ENCODE data around the gene MCM9. TPM values are rescaled to one million over a fixed set of nuclear protein-coding genes. Genes with fewer than 3 reads are reported as not detected.
"Not testable (repeated sequence)": the region's sequence is repeated elsewhere in the genome, so short reads cannot be mapped to it uniquely, and the experiment has no call there.

MCM9 gene
- total RNA-seq, 1 donor from 2014 or later, result 6.8 TPM

- intact Hi-C loops (cut with DNase I), result no loop called here
These were observed 62.2 kb downstream of the MCM9 start for GRCh38 chr6:118872726-118873125.

DNA sequence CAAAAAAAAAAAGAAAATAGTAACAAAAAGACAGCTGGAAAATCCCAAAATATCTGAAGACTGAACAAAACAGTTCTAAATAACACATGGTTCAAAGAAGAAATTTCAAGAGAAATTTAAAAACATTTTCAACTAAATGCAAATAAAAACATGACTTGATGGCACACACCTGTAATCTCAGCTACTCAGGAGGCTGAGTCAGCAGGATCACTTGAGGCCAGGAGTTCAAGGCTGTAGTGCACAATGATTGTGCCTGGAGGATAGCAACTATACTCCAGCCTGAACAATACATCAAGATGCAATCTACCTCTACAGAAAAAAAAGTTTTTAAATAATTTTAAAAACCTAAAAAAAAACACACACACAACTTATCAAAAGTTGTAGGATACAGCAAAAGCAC is 62.6 kb downstream of the MCM9 start:
- intact Hi-C loops (cut with DNase I), result no loop called here
- no peak for DNase-seq (ENCODE audit: low spot score)

More at GRCh38 chr6:118872726-118873125, 62.2 kb downstream of the MCM9 start:
- no peak for DNase-seq (ENCODE audit: low spot score)

DNA sequence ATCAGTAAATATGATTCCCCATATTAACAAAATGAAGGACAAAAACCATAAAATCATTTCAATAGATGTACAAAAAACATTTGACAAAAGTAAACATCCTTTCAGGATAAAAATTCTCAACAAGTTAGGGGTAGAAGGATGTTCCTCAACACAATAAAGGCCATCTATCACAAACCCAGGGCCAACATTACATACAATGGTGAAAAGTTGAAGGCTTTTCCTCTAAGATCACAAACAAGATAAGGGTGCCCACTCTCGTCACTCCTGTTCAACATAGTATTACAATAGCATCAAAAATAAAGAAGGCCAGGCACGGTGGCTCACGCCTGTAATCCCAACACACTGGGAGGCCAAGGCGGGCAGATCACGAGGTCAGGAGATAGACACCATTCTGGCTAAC is 63.6 kb downstream of the MCM9 start:
- DNase-seq (ENCODE audit: low spot score), result no peak
- intact Hi-C loops (cut with DNase I), result no loop called here

- DNase-seq (ENCODE audit: low spot score), result no peak
- intact Hi-C loops (cut with DNase I), result no loop called here
These were observed 64.9 kb downstream of the MCM9 start for GRCh38 chr6:118869894-118870589.

- intact Hi-C loops (cut with DNase I), result no loop called here
- no peak for DNase-seq (ENCODE audit: low spot score)
These were observed 65.6 kb downstream of the MCM9 start for GRCh38 chr6:118869350-118869749.

GRCh38 chr6:118868901-118869300 is 66.1 kb downstream of the MCM9 start:
- intact Hi-C loops (cut with DNase I); DNase-seq (ENCODE audit: low spot score): not testable (repeated sequence)

DNA sequence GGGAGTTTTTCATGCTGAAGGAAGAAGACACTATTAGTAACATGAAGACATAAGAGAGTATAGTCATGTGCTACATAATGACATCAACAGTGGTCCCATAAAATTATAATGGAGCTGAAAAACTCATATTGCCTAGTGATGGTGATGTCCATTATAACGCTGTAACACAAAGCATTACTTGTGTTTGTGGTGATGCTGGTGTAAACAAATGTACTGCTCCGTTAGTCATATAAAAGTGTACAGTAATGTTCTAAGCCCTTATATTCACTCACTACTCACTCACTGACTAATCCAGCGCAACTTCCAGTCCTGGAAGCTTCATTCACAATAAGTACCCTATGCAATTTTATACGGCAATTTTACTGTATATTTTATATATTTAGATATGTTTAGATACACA is 67.8 kb downstream of the MCM9 start:
- intact Hi-C loops (cut with DNase I), result no loop called here
- DNase-seq (ENCODE audit: low spot score), result no peak

DNA sequence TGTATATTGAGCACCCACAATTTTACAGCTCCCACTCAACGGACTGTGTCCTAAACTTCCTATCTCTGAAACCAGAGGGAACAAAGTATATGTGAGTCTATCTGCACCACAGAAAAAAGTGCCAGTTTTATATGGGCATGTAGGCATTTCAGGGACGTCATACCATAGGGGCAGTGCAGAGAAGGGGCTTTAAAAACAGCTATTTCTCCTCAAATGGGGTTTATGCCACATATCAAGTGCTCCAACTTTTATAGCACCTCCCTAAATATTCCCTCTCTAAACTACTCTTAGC is 69.9 kb downstream of the MCM9 start:
- no peak for DNase-seq (ENCODE audit: low spot score)
- intact Hi-C loops (cut with DNase I), result no loop called here

DNA sequence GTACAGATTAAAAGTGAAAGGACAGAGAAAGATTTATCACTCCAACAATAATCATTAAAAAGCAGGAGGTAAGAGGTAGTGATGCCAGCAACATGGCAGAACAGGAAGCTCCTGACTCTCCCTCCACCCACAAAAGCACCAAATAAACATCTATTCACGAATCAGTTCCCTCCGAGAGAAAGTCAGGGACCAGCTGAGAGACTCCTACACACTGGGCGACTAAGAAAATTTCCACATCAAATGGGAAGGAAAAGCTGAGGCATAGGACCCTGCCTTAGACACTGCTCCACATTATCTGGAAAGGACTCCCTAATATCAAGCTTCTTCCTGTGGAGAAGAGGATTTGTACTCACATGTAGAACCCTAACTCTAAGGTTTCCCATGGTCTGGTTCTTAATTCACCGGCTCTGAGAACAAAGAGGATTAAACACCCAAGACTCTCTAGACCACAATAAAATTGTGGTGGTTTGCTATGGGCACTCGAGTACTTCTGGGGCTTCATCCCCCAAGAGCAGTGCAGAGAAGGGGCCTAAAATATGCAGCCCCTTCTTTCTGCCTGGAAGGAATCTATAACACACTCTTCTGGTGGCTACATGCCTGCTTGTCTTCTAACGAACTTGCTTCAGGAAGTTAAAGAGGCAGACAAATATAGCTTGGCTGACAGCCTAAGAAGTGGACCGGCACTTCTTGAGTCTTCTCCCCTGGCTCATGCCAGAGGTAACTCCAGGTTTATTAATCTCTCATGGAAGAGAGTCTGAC is 70.4 kb downstream of the MCM9 start:
- intact Hi-C loops (cut with DNase I), result no loop called here

GRCh38 chr6:118862443-118862842 is 72.5 kb downstream of the MCM9 start:
- DNase-seq (ENCODE audit: low spot score), result no peak

More for the DNA sequence above, 70.4 kb downstream of the MCM9 start:
- DNase-seq (ENCODE audit: low spot score), result no peak

DNA sequence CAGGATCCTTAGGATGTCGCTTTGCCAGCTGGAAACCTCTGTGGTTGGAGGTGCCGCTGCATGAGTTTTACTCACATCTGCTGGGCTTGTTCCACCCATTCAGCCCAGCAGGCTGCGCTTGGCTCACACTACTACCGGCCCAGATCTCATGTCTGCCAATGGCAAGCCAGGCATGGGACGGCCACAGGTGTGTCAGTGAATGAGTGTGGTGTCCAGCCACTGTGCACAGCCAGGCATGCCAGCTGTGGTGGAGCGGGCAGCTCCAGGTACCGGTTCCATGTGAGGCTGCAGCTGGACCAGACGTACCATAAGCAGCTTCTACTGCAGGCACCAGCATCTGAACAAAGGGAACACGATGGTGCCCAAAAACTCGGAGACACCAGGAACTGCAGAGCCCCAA is 74.1 kb downstream of the MCM9 start:
- no peak for DNase-seq (ENCODE audit: low spot score)
- intact Hi-C loops (cut with DNase I), result no loop called here

More at GRCh38 chr6:118862443-118862842, 72.5 kb downstream of the MCM9 start:
- intact Hi-C loops (cut with DNase I), result no loop called here

GRCh38 chr6:118860363-118860762 is 74.6 kb downstream of the MCM9 start:
- intact Hi-C loops (cut with DNase I), result no loop called here
- no peak for DNase-seq (ENCODE audit: low spot score)

- intact Hi-C loops (cut with DNase I), result no loop called here
- DNase-seq (ENCODE audit: low spot score), result no peak
These were observed 75.4 kb downstream of the MCM9 start for GRCh38 chr6:118859517-118860064.

DNA sequence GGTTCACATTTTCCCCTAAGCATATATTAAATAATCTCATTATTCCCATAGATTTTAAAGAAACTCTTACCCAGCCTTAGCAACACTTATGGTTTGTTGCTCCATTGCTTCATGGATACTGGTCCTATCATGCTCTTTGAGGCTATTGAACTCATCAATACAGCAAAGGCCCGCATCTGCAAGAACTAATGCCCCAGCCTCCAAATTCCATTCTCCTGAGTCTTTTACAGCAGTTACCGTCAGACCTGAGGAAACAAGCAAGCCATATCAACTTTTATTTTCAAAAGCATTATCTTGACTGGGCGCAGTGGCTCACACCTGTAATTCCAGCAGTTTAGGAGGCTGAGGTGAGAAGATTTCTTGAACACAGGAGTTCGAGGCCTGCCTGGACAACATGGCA is 78.7 kb downstream of the MCM9 start:
- intact Hi-C loops (cut with DNase I), result no loop called here
- no peak for DNase-seq (ENCODE audit: low spot score)

GRCh38 chr6:118853408-118853807 is 81.6 kb downstream of the MCM9 start:
- intact Hi-C loops (cut with DNase I), result no loop called here
- DNase-seq (ENCODE audit: low spot score), result no peak

GRCh38 chr6:118844915-118845314 is 90.0 kb downstream of the MCM9 start:
- no peak for DNase-seq (ENCODE audit: low spot score)
- intact Hi-C loops (cut with DNase I), result no loop called here

GRCh38 chr6:118843685-118844390 is 91.1 kb downstream of the MCM9 start:
- intact Hi-C loops (cut with DNase I), result no loop called here

DNA sequence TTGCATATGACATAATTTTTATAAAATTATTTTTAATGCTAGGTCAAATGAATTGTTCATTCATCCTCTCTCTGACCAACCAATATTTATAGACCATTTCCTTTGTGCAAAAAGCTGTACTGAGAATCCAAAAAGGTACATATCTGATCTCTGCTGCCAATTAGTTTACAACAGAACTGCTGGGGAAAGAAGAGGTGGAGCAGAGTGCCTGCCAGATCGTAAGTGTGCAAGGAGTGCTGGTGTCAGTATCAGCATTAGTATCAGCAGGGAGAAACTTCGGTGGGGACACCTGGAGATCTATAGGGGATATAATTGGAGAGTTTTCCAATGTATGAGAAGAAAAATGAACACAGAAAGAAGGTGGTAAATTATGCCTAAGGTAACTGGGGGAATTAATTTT is 104.3 kb downstream of the MCM9 start:
- intact Hi-C loops (cut with DNase I), result no loop called here
- no peak for DNase-seq (ENCODE audit: low spot score)

More at GRCh38 chr6:118843685-118844390, 91.1 kb downstream of the MCM9 start:
- DNase-seq (ENCODE audit: low spot score), result no peak

GRCh38 chr6:118829817-118830478 is 105.0 kb downstream of the MCM9 start:
- intact Hi-C loops (cut with DNase I), result no loop called here

DNA sequence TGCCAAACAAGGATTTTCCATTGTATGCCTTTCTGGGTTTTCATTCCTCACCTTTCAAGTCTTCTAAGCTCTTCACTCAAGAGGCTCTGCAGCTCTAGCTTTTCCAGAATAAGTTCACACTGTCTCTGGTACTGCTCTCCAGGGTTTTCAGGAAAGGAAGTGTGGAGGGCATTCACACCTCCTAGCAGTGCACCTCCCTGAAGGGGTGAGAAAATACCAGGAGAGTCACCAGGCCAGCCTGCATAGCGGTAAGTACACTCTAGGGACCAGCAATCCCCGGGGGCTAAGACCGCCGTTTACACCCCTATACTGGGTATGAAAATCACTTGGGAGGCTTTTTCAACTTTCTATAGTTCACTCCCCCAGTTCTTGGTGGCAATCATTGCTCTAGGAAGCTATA is 108.9 kb downstream of the MCM9 start:
- intact Hi-C loops (cut with DNase I), result no loop called here
- DNase-seq (ENCODE audit: low spot score), result no peak

More at GRCh38 chr6:118829817-118830478, 105.0 kb downstream of the MCM9 start:
- no peak for DNase-seq (ENCODE audit: low spot score)
